K562 (cell line): ENCODE measurements around the gene CRYBB1. TPM values are rescaled to one million over a fixed set of nuclear protein-coding genes. Genes with fewer than 3 reads are reported as not detected.

ENCODE experiments used
- ATAC-seq: fragments of 200-7000 bp; cut with Tn5 transposase; 3 replicates; pipeline ENCODE4 v1.9.1; 2020; ENCODE audit warnings: moderate library complexity
- BruUV-seq: library from RNA; stranded (reverse); fragments of 400-500 nt; replicated peaks from 2 replicates; lab custom pipeline; 2021; lab: Mats Ljungman, UMichigan
- CTCF ChIA-PET: fragments of 300-600 bp; formaldehyde crosslinking; extraction: SDS; loops from one replicate; lab custom pipeline; 2021; ENCODE audit warnings: low intra/inter-chr PET ratio; lab: Yijun Ruan, JAX
- POLR2A ChIA-PET: fragments of 300-600, 350-650 bp; sonication (Branson Sonifier 250); formaldehyde crosslinking; extraction: SDS; loops from one replicate; lab custom pipeline; 2021; ENCODE audit warnings: antibody characterized with exemption, inconsistent platforms; lab: Yijun Ruan, JAX
- DNase-seq, 4 experiments: peaks; one replicate each; pipeline versions ENCODE4 v3.0.0 to v3.0.0-alpha.2; 2011 to 2018; ENCODE audit warnings: low spot score in 3 of 4, mixed read lengths in 3 of 4; ENCODE audit errors: extremely low read depth in 1 of 4
- FAIRE-seq: peaks from 2 replicates; lab custom pipeline; 2011; peaks lifted over from hg19 to GRCh38; lab: Jason Lieb, UNC
- H2AFZ ChIP-seq: 2 replicates; pipeline ENCODE4 v1.6.0; 2011; ENCODE audit warnings: low read depth, low read length, control low read depth, inconsistent platforms
- H3K27ac ChIP-seq: fragments of 200-600 bp; 3 replicates; pipeline ENCODE4 v1.8.0; 2011; ENCODE audit warnings: low read depth, mild to moderate bottlenecking, control low read depth, inconsistent platforms, low read length, moderate library complexity, mixed read lengths; ENCODE audit errors: extremely low read depth
- H3K27me3 ChIP-seq, 2 experiments: fragments of 300-600 bp in 1 of 2; 2 replicates in 1 of 2; 3 replicates in 1 of 2; pipeline versions ENCODE4 v1.6.0 to v1.8.0; 2011; ENCODE audit warnings: inconsistent platforms in 2 of 2, low read length in 2 of 2, mild to moderate bottlenecking in 1 of 2, mixed read lengths in 1 of 2, moderate library complexity in 1 of 2; ENCODE audit not compliant: control insufficient read depth in 2 of 2, insufficient read depth in 2 of 2
- H3K36me3 ChIP-seq: fragments of 300-600 bp; 3 replicates; pipeline ENCODE4 v1.8.0; 2011; ENCODE audit warnings: mild to moderate bottlenecking, low read length, inconsistent platforms; ENCODE audit not compliant: control insufficient read depth, insufficient read depth
- H3K4me1 ChIP-seq, 2 experiments: fragments of 200-600 bp in 1 of 2; replicated peaks in 1 of 2; 2 replicates in 1 of 2; 3 replicates in 1 of 2; pipeline versions ENCODE4 v1.5.1 to v1.8.0; 2011; ENCODE audit warnings: inconsistent platforms in 2 of 2, low read length in 2 of 2, mild to moderate bottlenecking in 1 of 2, mixed read lengths in 1 of 2, moderate library complexity in 1 of 2; ENCODE audit not compliant: control insufficient read depth in 2 of 2, insufficient read depth in 2 of 2
- H3K4me2 ChIP-seq: 2 replicates; pipeline ENCODE4 v1.6.1; 2011; ENCODE audit warnings: low read length, control low read depth, inconsistent platforms, mixed read lengths; ENCODE audit not compliant: insufficient read depth
- H3K4me3 ChIP-seq: fragments of 200-600 bp; sonication (generic), shearing (Covaris generic); 2 replicates; pipeline ENCODE4 v1.5.1; 2016; ENCODE audit warnings: control low read depth, inconsistent platforms
- H3K79me2 ChIP-seq: fragments of 200-600 bp; 3 replicates; pipeline ENCODE4 v1.8.0; 2011; ENCODE audit warnings: low read length, inconsistent platforms; ENCODE audit not compliant: control insufficient read depth, insufficient read depth
- H3K9ac ChIP-seq, 2 experiments: 2 replicates each; pipeline versions ENCODE4 v1.6.0 to v1.6.1; 2011; ENCODE audit warnings: low read depth in 2 of 2, low read length in 2 of 2, control low read depth in 1 of 2, inconsistent platforms in 1 of 2, mild to moderate bottlenecking in 1 of 2, mixed read lengths in 1 of 2; ENCODE audit not compliant: insufficient read depth in 1 of 2
- H3K9me1 ChIP-seq: one replicate; pipeline ENCODE4 v1.6.0; 2011; ENCODE audit warnings: inconsistent platforms, mild to moderate bottlenecking, low read length, moderate library complexity; ENCODE audit not compliant: control insufficient read depth, insufficient read depth
- H3K9me3 ChIP-seq: replicated peaks from 2 replicates; pipeline ENCODE4 v1.5.1; 2011; ENCODE audit warnings: low read depth, low read length, inconsistent platforms; ENCODE audit not compliant: control insufficient read depth, insufficient read depth
- H4K20me1 ChIP-seq: replicated peaks from 2 replicates; pipeline ENCODE4 v1.6.1; 2011; ENCODE audit warnings: low read length, inconsistent platforms, mixed read lengths; ENCODE audit not compliant: control insufficient read depth, insufficient read depth
- CEBPB ChIP-seq: fragments of 450-650 bp; IDR thresholded peaks from 2 replicates; pipeline ENCODE4 v1.6.1; 2016; ENCODE audit warnings: missing genetic modification characterization, missing compliant biosample characterization
- GABPB2 ChIP-seq: fragments of 250-450 bp; sonication (Bioruptor Pico); conservative IDR thresholded peaks from 2 replicates; pipeline ENCODE4 v1.5.1; 2021; ENCODE audit warnings: mild to moderate bottlenecking
- MEIS2 ChIP-seq: fragments of 450-650 bp; IDR thresholded peaks from 2 replicates; pipeline ENCODE4 v1.6.1; 2014; ENCODE audit warnings: mild to moderate bottlenecking; ENCODE audit not compliant: partially characterized antibody
- ZBED1 ChIP-seq: IDR thresholded peaks from 2 replicates; pipeline ENCODE4 v1.6.1; 2014
- ZNF146 ChIP-seq: IDR thresholded peaks from one replicate; pipeline ENCODE4 v1.6.1; 2018; ENCODE audit warnings: missing compliant biosample characterization; ENCODE audit not compliant: unreplicated experiment
- ZNF384 ChIP-seq: IDR thresholded peaks from 2 replicates; pipeline ENCODE4 v1.6.1; 2012; ENCODE audit warnings: low read depth, low read length, improper control_type of control experiment
- ZNF699 ChIP-seq: fragments of 250-450 bp; sonication (Bioruptor Pico); IDR thresholded peaks from 2 replicates; pipeline ENCODE4 v1.8.0; 2021; ENCODE audit warnings: mild to moderate bottlenecking, moderate library complexity; ENCODE audit not compliant: insufficient replicate concordance
- ZNF785 ChIP-seq: fragments of 250-450 bp; sonication (Bioruptor Pico); IDR thresholded peaks from 2 replicates; pipeline ENCODE4 v1.4.0; 2020; ENCODE audit warnings: mild to moderate bottlenecking
- WGBS: fragments of 100-300 bp; shearing (Covaris generic); methylation state at CpG from one replicate; pipeline ENCODE4 v1.1.6; 2016; ENCODE audit warnings: low coverage, mixed read lengths; ENCODE audit not compliant: insufficient coverage; ENCODE audit errors: missing lambda C conversion rate; 5-methylcytosine and 5-hydroxymethylcytosine counted together
- in situ Hi-C: fragments of 300-500 bp; cut with MboI; formaldehyde crosslinking; loops from 4 replicates; pipeline ENCODE4 v1.15.0; 2018; ENCODE audit warnings: inconsistent platforms, mixed read lengths
- intact Hi-C: fragments of 100-400 bp; cut with micrococcal nuclease; formaldehyde crosslinking; loops from 2 replicates; pipeline ENCODE4 v1.14.2; 2022
- polyA plus RNA-seq, 8 experiments: library from polyadenylated mRNA; depleted of rRNA in 4 of 8; stranded (reverse) in 5 of 8; unstranded in 3 of 8; fragments of >200 nt; fragmentation: Nextera tagmentation in 2 of 8; fragmentation: Illumina TruSeq in 1 of 8; extraction: Ambion mirVana in 2 of 8; extraction: Trizol in 1 of 8; gene quantifications; 2 replicates each; pipeline versions ENCODE4 v1.2.1 to v1.2.3, GENCODE V29; 2011 to 2014; ENCODE audit warnings: inconsistent platforms in 1 of 8, missing spikeins in 1 of 8
- total RNA-seq, 7 experiments: library from RNA; depleted of rRNA in 6 of 7; stranded (reverse); fragments of >200 nt in 6 of 7; fragmentation: Illumina TruSeq in 2 of 7; extraction: Trizol in 2 of 7; gene quantifications; 2 replicates each; pipeline versions ENCODE4 v1.2.1 to v1.2.3, GENCODE V29; 2011 to 2021; ENCODE audit warnings: low replicate concordance in 1 of 7
- TF ChIP-seq, protein P1 (sequence below), 2 experiments: fragments of 450-650 bp; formaldehyde crosslinking in 1 of 2; IDR thresholded peaks; 2 replicates each; pipeline versions ENCODE4 v1.4.0 to v1.6.1; 2014 to 2020; ENCODE audit warnings: mild to moderate bottlenecking in 2 of 2, borderline replicate concordance in 1 of 2, low read depth in 1 of 2

Gene CRYBB1
- total and polyA plus RNA-seq, 9 of the 15 experiments (the other 6 are each of a cell fraction or from before 2014, with no cell fraction given), result 0.16 to 0.45 (median 0.33) TPM; not detected in 2

DNA sequence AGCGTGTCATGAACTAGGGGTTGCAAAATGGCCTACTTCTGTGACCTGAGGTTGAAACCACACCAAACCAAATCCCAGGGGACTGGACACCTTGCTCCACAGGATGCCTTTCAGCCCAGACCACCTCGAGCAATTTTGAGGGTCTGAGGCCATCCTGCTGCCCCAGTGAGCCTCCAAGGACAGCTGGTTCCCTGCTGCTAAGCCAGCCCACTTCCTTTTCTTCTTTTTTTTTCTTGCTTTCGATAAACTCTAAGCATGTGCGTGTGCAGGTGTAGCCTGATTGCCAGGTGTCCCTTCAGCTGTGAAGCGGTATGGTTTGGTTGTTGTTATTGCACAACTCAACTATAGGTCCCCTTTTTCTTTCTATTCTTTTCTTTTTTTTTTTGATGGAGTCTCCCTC, 2.7 kb downstream of the CRYBB1 start:
- 0 out of 2 replicates have a peak, but pooled peaks have one; percentile 8 for TF ChIP-seq CEBPB (tag)
- TF ChIP-seq ZNF699 (CRISPR knock-in tag), result no peak
- TF ChIP-seq ZBED1, result no peak
- TF ChIP-seq MEIS2, result no peak
- no peak overlapping the region for H2AFZ ChIP-seq
- in situ Hi-C loops (no loop called here), intact Hi-C loops (no loop called here)
- no peak overlapping the region for H3K9ac ChIP-seq
- ATAC-seq (no peak), FAIRE-seq (no peak), DNase-seq (no peak)
- H3K4me2 ChIP-seq, result no peak overlapping the region
- WGBS, result 93% methylated on average over 1 of the region's 5 CpGs
- no peak overlapping the region for H3K4me3 ChIP-seq
- H3K79me2 ChIP-seq, result no peaks in the 10 kb centered on the region
- H3K4me1 ChIP-seq, result peaks cover 35 to 43% of the 10 kb centered on the region in 2 experiments
- H3K27me3 ChIP-seq, result no peaks in the 10 kb centered on the region
- no peak overlapping the region for H3K27ac ChIP-seq
- H4K20me1 ChIP-seq, result no peaks in the 10 kb centered on the region
- ChIA-PET CTCF (no interaction called here), POLR2A (no interaction called here)
- H3K9me3 ChIP-seq, result no peaks in the 10 kb centered on the region
- H3K36me3 ChIP-seq, result no peaks in the 10 kb centered on the region
- BruUV-seq, result no TSS peak
- H3K9me1 ChIP-seq, result no peaks in the 10 kb centered on the region

DNA sequence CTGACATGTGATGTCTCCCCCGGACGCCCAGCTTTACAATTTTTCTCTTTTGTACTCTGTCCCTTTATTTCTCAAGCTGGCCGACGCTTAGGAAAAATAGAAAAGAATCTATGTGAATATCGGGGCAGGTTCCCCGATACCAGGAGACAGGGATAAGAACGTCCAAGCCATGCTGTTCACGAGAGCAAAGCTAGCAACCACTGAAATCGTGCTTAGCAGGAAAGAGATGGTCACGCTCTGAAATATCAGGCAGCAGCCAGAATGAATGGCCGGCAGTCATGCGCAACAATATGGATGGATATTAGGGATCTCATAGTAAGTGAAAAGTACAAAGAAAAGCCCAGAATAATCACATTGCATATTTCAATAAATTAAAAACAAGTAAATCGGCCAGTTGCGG, 3.5 kb downstream of the CRYBB1 start:
- in situ Hi-C loops, result no loop called here
- H3K27ac ChIP-seq, result no peak overlapping the region
- 71% methylated on average over 14 of the region's 14 CpGs for WGBS
- TF ChIP-seq ZNF785 (CRISPR knock-in tag) (no peak), ZNF384 (no peak), GABPB2 (CRISPR knock-in tag) (no peak), ZNF146 (CRISPR knock-in tag) (no peak)
- TF ChIP-seq, protein P1, sequence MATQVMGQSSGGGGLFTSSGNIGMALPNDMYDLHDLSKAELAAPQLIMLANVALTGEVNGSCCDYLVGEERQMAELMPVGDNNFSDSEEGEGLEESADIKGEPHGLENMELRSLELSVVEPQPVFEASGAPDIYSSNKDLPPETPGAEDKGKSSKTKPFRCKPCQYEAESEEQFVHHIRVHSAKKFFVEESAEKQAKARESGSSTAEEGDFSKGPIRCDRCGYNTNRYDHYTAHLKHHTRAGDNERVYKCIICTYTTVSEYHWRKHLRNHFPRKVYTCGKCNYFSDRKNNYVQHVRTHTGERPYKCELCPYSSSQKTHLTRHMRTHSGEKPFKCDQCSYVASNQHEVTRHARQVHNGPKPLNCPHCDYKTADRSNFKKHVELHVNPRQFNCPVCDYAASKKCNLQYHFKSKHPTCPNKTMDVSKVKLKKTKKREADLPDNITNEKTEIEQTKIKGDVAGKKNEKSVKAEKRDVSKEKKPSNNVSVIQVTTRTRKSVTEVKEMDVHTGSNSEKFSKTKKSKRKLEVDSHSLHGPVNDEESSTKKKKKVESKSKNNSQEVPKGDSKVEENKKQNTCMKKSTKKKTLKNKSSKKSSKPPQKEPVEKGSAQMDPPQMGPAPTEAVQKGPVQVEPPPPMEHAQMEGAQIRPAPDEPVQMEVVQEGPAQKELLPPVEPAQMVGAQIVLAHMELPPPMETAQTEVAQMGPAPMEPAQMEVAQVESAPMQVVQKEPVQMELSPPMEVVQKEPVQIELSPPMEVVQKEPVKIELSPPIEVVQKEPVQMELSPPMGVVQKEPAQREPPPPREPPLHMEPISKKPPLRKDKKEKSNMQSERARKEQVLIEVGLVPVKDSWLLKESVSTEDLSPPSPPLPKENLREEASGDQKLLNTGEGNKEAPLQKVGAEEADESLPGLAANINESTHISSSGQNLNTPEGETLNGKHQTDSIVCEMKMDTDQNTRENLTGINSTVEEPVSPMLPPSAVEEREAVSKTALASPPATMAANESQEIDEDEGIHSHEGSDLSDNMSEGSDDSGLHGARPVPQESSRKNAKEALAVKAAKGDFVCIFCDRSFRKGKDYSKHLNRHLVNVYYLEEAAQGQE (IDR thresholded peaks at IDR 0.05; ENCODE audit: borderline replicate concordance), result no peak
- TF ChIP-seq, protein P1 (CRISPR knock-in tag; IDR thresholded peaks at IDR 0.05; ENCODE audit: low read depth), result no peak

More for the DNA sequence above, 3.5 kb downstream of the CRYBB1 start:
- FAIRE-seq (no peak), DNase-seq (no peak), ATAC-seq (no peak)
- no peak overlapping the region for H3K4me3 ChIP-seq
- no peak overlapping the region for H3K9ac ChIP-seq
- intact Hi-C loops, result no loop called here
- H3K36me3 ChIP-seq, result no peaks in the 10 kb centered on the region
- ChIA-PET POLR2A (no interaction called here), CTCF (no interaction called here)
- H3K4me2 ChIP-seq, result no peak overlapping the region
- BruUV-seq, result no TSS peak
- H3K9me1 ChIP-seq, result no peaks in the 10 kb centered on the region
- peaks cover 32 to 41% of the 10 kb centered on the region in 2 experiments for H3K4me1 ChIP-seq
- no peaks in the 10 kb centered on the region for H3K27me3 ChIP-seq
- no peaks in the 10 kb centered on the region for H4K20me1 ChIP-seq
- H3K79me2 ChIP-seq, result no peaks in the 10 kb centered on the region
- H2AFZ ChIP-seq, result 0 out of 2 replicates have a peak overlapping the region, but pooled peaks have one; percentile 40
- H3K9me3 ChIP-seq, result no peaks in the 10 kb centered on the region
